Endothelial cell of umbilical vein (primary cell): ENCODE results near the gene MGAT4B. TPM values are rescaled to one million over a fixed set of nuclear protein-coding genes. Genes with fewer than 3 reads are reported as not detected.

ENCODE experiments used
- BruUV-seq: library from RNA; stranded (reverse); fragments of 400-500 nt; replicated peaks from 2 replicates; lab custom pipeline; 2021; lab: Mats Ljungman, UMichigan
- CTCF ChIA-PET: fragments of 300-600, 350-600 bp; sonication (Branson Sonifier 250); formaldehyde crosslinking; loops from one replicate; lab custom pipeline; 2021; ENCODE audit warnings: antibody characterized with exemption, inconsistent platforms; lab: Charles Lee
- POLR2A ChIA-PET: fragments of 300-600, 350-600 bp; sonication (Branson Sonifier 250); formaldehyde crosslinking; loops from one replicate; lab custom pipeline; 2021; ENCODE audit warnings: antibody characterized with exemption, inconsistent platforms; lab: Charles Lee
- DNase-seq: peaks from one replicate; pipeline ENCODE4 v3.0.0-alpha.2; 2011; ENCODE audit warnings: low read depth, low spot score
- FAIRE-seq: peaks from 2 replicates; lab custom pipeline; 2011; peaks lifted over from hg19 to GRCh38; lab: Jason Lieb, UNC
- H2AFZ ChIP-seq: 2 replicates; pipeline ENCODE4 v1.6.0; 2012; ENCODE audit warnings: low read depth, low read length, control low read depth, inconsistent platforms
- H3K27ac ChIP-seq: 2 replicates; pipeline ENCODE4 v1.5.1; 2011; ENCODE audit warnings: low read depth, mild to moderate bottlenecking, control low read depth, low read length, moderate library complexity; ENCODE audit not compliant: insufficient read depth
- H3K27me3 ChIP-seq, 2 experiments: 2 replicates each; pipeline versions ENCODE4 v1.6.0 to v1.6.1; 2011; ENCODE audit warnings: low read length in 2 of 2, mixed read lengths in 1 of 2; ENCODE audit not compliant: control insufficient read depth in 2 of 2, insufficient read depth in 2 of 2
- H3K36me3 ChIP-seq, 2 experiments: 2 replicates in 1 of 2; 3 replicates in 1 of 2; pipeline ENCODE4 v1.5.1; 2011; ENCODE audit warnings: low read length in 2 of 2, mild to moderate bottlenecking in 1 of 2, moderate library complexity in 1 of 2; ENCODE audit not compliant: control insufficient read depth in 2 of 2, insufficient read depth in 2 of 2; ENCODE audit errors: extremely low read depth in 1 of 2
- H3K4me1 ChIP-seq: 3 replicates; pipeline ENCODE4 v1.5.1; 2011; ENCODE audit warnings: mild to moderate bottlenecking, low read length; ENCODE audit not compliant: control insufficient read depth, insufficient read depth; ENCODE audit errors: extremely low read depth
- H3K4me2 ChIP-seq: 2 replicates; pipeline ENCODE4 v1.6.1; 2011; ENCODE audit warnings: low read length, control low read depth, mixed read lengths; ENCODE audit not compliant: insufficient read depth
- H3K4me3 ChIP-seq, 3 experiments: fragments of 200-600 bp in 1 of 3; sonication (generic), shearing (Covaris generic) in 1 of 3; replicated peaks in 1 of 3; 2 replicates each; pipeline ENCODE4 v1.5.1; 2011 to 2016; ENCODE audit warnings: control low read depth in 3 of 3, low read length in 3 of 3, mild to moderate bottlenecking in 2 of 3, inconsistent platforms in 1 of 3, low read depth in 1 of 3, moderate library complexity in 1 of 3; ENCODE audit not compliant: insufficient read depth in 1 of 3
- H3K79me2 ChIP-seq: 2 replicates; pipeline ENCODE4 v1.6.0; 2012; ENCODE audit warnings: low read length, inconsistent platforms; ENCODE audit not compliant: control insufficient read depth, insufficient read depth
- H3K9ac ChIP-seq: replicated peaks from 2 replicates; pipeline ENCODE3; 2011; ENCODE audit warnings: low read length, control low read depth; ENCODE audit not compliant: insufficient read depth; ENCODE audit errors: extremely low read depth
- H3K9me1 ChIP-seq: replicated peaks from 3 replicates; pipeline ENCODE4 v1.6.0; 2011; ENCODE audit warnings: mild to moderate bottlenecking, low read length; ENCODE audit not compliant: control insufficient read depth, insufficient read depth; ENCODE audit errors: extremely low read depth
- H3K9me3 ChIP-seq: replicated peaks from 2 replicates; pipeline ENCODE4 v1.5.1; 2012; ENCODE audit warnings: low read length, inconsistent platforms; ENCODE audit not compliant: control insufficient read depth, insufficient read depth
- H4K20me1 ChIP-seq: replicated peaks from 2 replicates; pipeline ENCODE3; 2011; ENCODE audit warnings: mild to moderate bottlenecking, low read length; ENCODE audit not compliant: control insufficient read depth, insufficient read depth; ENCODE audit errors: extremely low read depth
- CTCF ChIP-seq, 2 donors: IDR thresholded peaks; 1 replicate in 1 of 2; 2 replicates in 1 of 2; pipeline ENCODE4 v1.5.1; 2011; ENCODE audit warnings: low read length in 2 of 2, mild to moderate bottlenecking in 2 of 2, moderate library complexity in 2 of 2, control low read depth in 1 of 2, inconsistent platforms in 1 of 2, low read depth in 1 of 2; ENCODE audit not compliant: insufficient read depth in 1 of 2; ENCODE audit errors: extremely low read depth in 1 of 2
- GATA2 ChIP-seq: IDR thresholded peaks from 2 replicates; pipeline ENCODE4 v1.7.0; 2011; ENCODE audit warnings: low read depth, mild to moderate bottlenecking, moderate library complexity, mixed read lengths, low read length; ENCODE audit not compliant: insufficient read length, insufficient read depth
- MYC ChIP-seq: IDR thresholded peaks from one replicate; pipeline ENCODE4 v1.6.1; 2011; ENCODE audit warnings: mild to moderate bottlenecking, low read depth, low read length
- POLR2A ChIP-seq: IDR thresholded peaks from 2 replicates; pipeline ENCODE4 v1.6.1; 2012; ENCODE audit warnings: low read depth, mild to moderate bottlenecking, control low read depth, low read length
- dilution Hi-C: fragments of 300-500 bp; cut with MboI; formaldehyde crosslinking; loops from one replicate; pipeline ENCODE4 v1.15.0; 2019; ENCODE audit warnings: low sequenced_read_pairs; ENCODE audit not compliant: extremely low pct_ligation_motif_present
- intact Hi-C: fragments of 100-400 bp; cut with micrococcal nuclease; formaldehyde crosslinking; loops from one replicate; pipeline ENCODE4 v1.10.0; 2022
- polyA plus RNA-seq, 4 experiments: library from polyadenylated mRNA; depleted of rRNA in 3 of 4; stranded (reverse) in 3 of 4; unstranded in 1 of 4; fragments of >200 nt; gene quantifications; 2 replicates each; pipeline versions ENCODE4 v1.2.1 to v1.2.3, GENCODE V29; 2011 to 2012; ENCODE audit warnings: missing spikeins in 1 of 4
- total RNA-seq: library from RNA; stranded (reverse); gene quantifications from 2 replicates; pipeline ENCODE4 v1.2.3, GENCODE V29; 2021

Gene MGAT4B
- total and polyA plus RNA-seq, 2 donors (not counting 3 experiments of a cell fraction or from before 2014, with no cell fraction given): 243 TPM

GRCh38 chr5:179805529-179806249 is 977 bp downstream of the MGAT4B start:
- DNase-seq (peak; percentile 46), FAIRE-seq (no peak)
- no peak overlapping the region for H2AFZ ChIP-seq
- dilution Hi-C loops (no loop called here), intact Hi-C loops (loop anchor here (1.0 to 5.0 kb wide), 2 partner anchors 9 to 108 kb away; partner anchors contain the start of gene CANX)
- ChIA-PET CTCF (interaction anchor here (0.6 to 1.7 kb wide), 3 partner anchors 10 to 32 kb away, joined by 3 to 4 read pairs (median 3); partner anchors contain the start of gene LTC4S), POLR2A (interaction anchor here (0.6 to 1.1 kb wide), 2 partner anchors 10 to 15 kb away, joined by 6 to 10 read pairs; partner anchors contain the start of gene SQSTM1)
- no peaks in the 10 kb centered on the region for H3K9me1 ChIP-seq
- H3K9ac ChIP-seq: peak overlapping the region; percentile 66
- no TSS peak for BruUV-seq
- H3K79me2 ChIP-seq: peaks cover 33% of the 10 kb centered on the region
- H3K27me3 ChIP-seq: no peaks in the 10 kb centered on the region
- no peaks in the 10 kb centered on the region for H4K20me1 ChIP-seq
- no peaks in the 10 kb centered on the region for H3K9me3 ChIP-seq
- no peak for TF ChIP-seq CTCF (IDR thresholded peaks at IDR 0.05; ENCODE audit: extremely low read depth in 1 of 2, insufficient read depth in 1 of 2, low read depth in 1 of 2, low read length in 2 of 2)
- TF ChIP-seq GATA2: no peak
- TF ChIP-seq MYC: no peak
- no peak for TF ChIP-seq POLR2A
- H3K36me3 ChIP-seq: peaks cover 0 to 12% of the 10 kb centered on the region in 2 experiments
- H3K27ac ChIP-seq: peak overlapping the region; percentile 67
- H3K4me1 ChIP-seq: peaks cover 23% of the 10 kb centered on the region
- H3K4me2 ChIP-seq: peak overlapping the region; percentile 71
- H3K4me3 ChIP-seq: peak overlapping the region; percentile 55 to 90 (median 82)
